Mesendoderm (in vitro differentiated cells): ENCODE results near the gene MR1.

Experiments
- DNase-seq: peaks from one replicate; pipeline ENCODE4 v3.0.0; 2013
- H2AK5ac ChIP-seq: 2 replicates; pipeline ENCODE4 v1.6.1; 2013; ENCODE audit warnings: low read length, inconsistent platforms
- H2BK120ac ChIP-seq: 2 replicates; pipeline ENCODE4 v1.6.1; 2013; ENCODE audit warnings: low read depth, mild to moderate bottlenecking, low read length, moderate library complexity, mixed read lengths
- H2BK15ac ChIP-seq: replicated peaks from 2 replicates; pipeline ENCODE4 v1.6.1; 2013; ENCODE audit warnings: low read depth, mild to moderate bottlenecking, moderate library complexity
- H2BK5ac ChIP-seq: 2 replicates; pipeline ENCODE4 v1.6.1; 2013; ENCODE audit warnings: low read length, inconsistent platforms
- H3K18ac ChIP-seq: 2 replicates; pipeline ENCODE4 v1.6.1; 2013; ENCODE audit warnings: mild to moderate bottlenecking, low read length, mixed read lengths
- H3K23ac ChIP-seq: one replicate; pipeline ENCODE4 v1.6.1; 2013; ENCODE audit warnings: low read length
- H3K27ac ChIP-seq: 2 replicates; pipeline ENCODE4 v1.5.1; 2013; ENCODE audit warnings: low read depth, mild to moderate bottlenecking, inconsistent platforms, low read length, moderate library complexity
- H3K27me3 ChIP-seq: 2 replicates; pipeline ENCODE4 v1.6.1; 2013; ENCODE audit warnings: low read length, control low read depth, mild to moderate bottlenecking, inconsistent platforms; ENCODE audit not compliant: insufficient read depth, poor library complexity
- H3K36me3 ChIP-seq: 2 replicates; pipeline ENCODE4 v1.6.1; 2013; ENCODE audit warnings: low read length, inconsistent platforms; ENCODE audit not compliant: control insufficient read depth, insufficient read depth
- H3K4ac ChIP-seq: one replicate; pipeline ENCODE4 v1.6.1; 2013; ENCODE audit warnings: low read depth, mild to moderate bottlenecking, low read length, moderate library complexity
- H3K4me1 ChIP-seq: 2 replicates; pipeline ENCODE4 v1.6.1; 2013; ENCODE audit warnings: low read depth, low read length, inconsistent platforms; ENCODE audit not compliant: control insufficient read depth
- H3K4me2 ChIP-seq: 2 replicates; pipeline ENCODE4 v1.6.1; 2013; ENCODE audit warnings: low read length
- H3K4me3 ChIP-seq: 2 replicates; pipeline ENCODE4 v1.5.1; 2013; ENCODE audit warnings: mild to moderate bottlenecking, low read length
- H3K56ac ChIP-seq: one replicate; pipeline ENCODE4 v1.6.1; 2013; ENCODE audit warnings: low read length
- H3K79me1 ChIP-seq: 2 replicates; pipeline ENCODE4 v1.6.1; 2013; ENCODE audit warnings: low read length, inconsistent platforms
- H3K79me2 ChIP-seq: 2 replicates; pipeline ENCODE4 v1.6.1; 2013; ENCODE audit warnings: mild to moderate bottlenecking, low read length; ENCODE audit not compliant: control insufficient read depth, insufficient read depth
- H3K9ac ChIP-seq: 2 replicates; pipeline ENCODE4 v1.6.1; 2013; ENCODE audit warnings: low read length, inconsistent platforms
- H4K5ac ChIP-seq: one replicate; pipeline ENCODE4 v1.6.1; 2013; ENCODE audit warnings: low read length
- H4K8ac ChIP-seq: one replicate; pipeline ENCODE4 v1.6.1; 2013; ENCODE audit warnings: low read depth, mild to moderate bottlenecking, control low read depth, low read length, moderate library complexity
- WGBS: extraction: QIAGEN DNeasy Blood & Tissue Kit; methylation state at CpG from one replicate; pipeline ENCODE4 v1.1.7; 2013; ENCODE audit warnings: low lambda C conversion rate, missing lambda C conversion rate; ENCODE audit not compliant: insufficient coverage; ENCODE audit errors: extremely low coverage; 5-methylcytosine and 5-hydroxymethylcytosine counted together

Gene MR1

GRCh38 chr1:181091309-181092040, 57.7 kb downstream of the MR1 start:
- Histone ChIP-seq H2AK5ac (no peak overlapping the region), H3K23ac (peak overlapping the region; percentile 6), H3K36me3 (no peaks in the 10 kb centered on the region), H2BK5ac (no peak overlapping the region), H3K56ac (no peak overlapping the region), H4K5ac (no peak overlapping the region), H4K8ac (no peak overlapping the region), H3K18ac (no peak overlapping the region), H2BK120ac (no peak overlapping the region), H3K79me1 (peaks cover 7% of the 10 kb centered on the region), H3K4me1 (peaks cover 5% of the 10 kb centered on the region), H2BK15ac (no peak overlapping the region), H3K27ac (no peak overlapping the region), H3K27me3 (no peaks in the 10 kb centered on the region), H3K4ac (no peak overlapping the region), H3K4me2 (peak overlapping the region; percentile 22), H3K4me3 (no peak overlapping the region), H3K9ac (peak overlapping the region; percentile 20), H3K79me2 (peaks cover 34% of the 10 kb centered on the region)
- 100% methylated on average over 2 of the region's 8 CpGs for WGBS
- DNase-seq, result no peak

GRCh38 chr1:181092056-181092455, 58.3 kb downstream of the MR1 start:
- Histone ChIP-seq H3K27ac (no peak overlapping the region), H3K79me2 (peaks cover 34% of the 10 kb centered on the region), H2BK5ac (no peak overlapping the region), H3K27me3 (no peaks in the 10 kb centered on the region), H2BK120ac (no peak overlapping the region), H3K4me3 (no peak overlapping the region), H3K9ac (no peak overlapping the region), H2BK15ac (no peak overlapping the region), H2AK5ac (no peak overlapping the region), H4K8ac (no peak overlapping the region), H3K79me1 (peaks cover 7% of the 10 kb centered on the region), H3K36me3 (no peaks in the 10 kb centered on the region), H3K18ac (no peak overlapping the region), H3K56ac (no peak overlapping the region), H3K4ac (no peak overlapping the region), H3K4me1 (peaks cover 8% of the 10 kb centered on the region), H3K4me2 (no peak overlapping the region), H4K5ac (no peak overlapping the region), H3K23ac (no peak overlapping the region)
- 100% methylated on average over 2 of the region's 2 CpGs for WGBS
- DNase-seq, result no peak

- no peak overlapping the region for H3K9ac ChIP-seq
- peaks cover 34% of the 10 kb centered on the region for H3K79me2 ChIP-seq
- no peak overlapping the region for H2AK5ac ChIP-seq
- H3K23ac ChIP-seq, result no peak overlapping the region
- no peak overlapping the region for H3K18ac ChIP-seq
- no peaks in the 10 kb centered on the region for H3K36me3 ChIP-seq
- H3K56ac ChIP-seq, result no peak overlapping the region
- no peak overlapping the region for H2BK5ac ChIP-seq
- H3K27ac ChIP-seq, result no peak overlapping the region
- no peak overlapping the region for H4K8ac ChIP-seq
- peaks cover 7% of the 10 kb centered on the region for H3K79me1 ChIP-seq
- no peak overlapping the region for H3K4me3 ChIP-seq
- no peak overlapping the region for H4K5ac ChIP-seq
- H2BK120ac ChIP-seq, result no peak overlapping the region
- no peak for DNase-seq
- no peak overlapping the region for H3K4me2 ChIP-seq
- peaks cover 10% of the 10 kb centered on the region for H3K4me1 ChIP-seq
- no peaks in the 10 kb centered on the region for H3K27me3 ChIP-seq
- no peak overlapping the region for H3K4ac ChIP-seq
- no peak overlapping the region for H2BK15ac ChIP-seq
- no CpG with 5 or more reads among the region's 4 CpGs for WGBS
These were observed 59.2 kb downstream of the MR1 start for GRCh38 chr1:181092883-181093458.

- Histone ChIP-seq H3K18ac (no peak overlapping the region), H3K4me1 (peaks cover 17% of the 10 kb centered on the region), H3K9ac (no peak overlapping the region), H3K56ac (no peak overlapping the region), H2BK5ac (no peak overlapping the region), H3K36me3 (no peaks in the 10 kb centered on the region), H3K4me2 (no peak overlapping the region), H4K5ac (no peak overlapping the region), H2BK120ac (no peak overlapping the region), H3K27ac (peak overlapping the region; percentile 21), H3K79me2 (peaks cover 28% of the 10 kb centered on the region), H4K8ac (no peak overlapping the region), H2AK5ac (no peak overlapping the region), H3K4ac (no peak overlapping the region), H2BK15ac (no peak overlapping the region), H3K4me3 (no peak overlapping the region), H3K23ac (no peak overlapping the region), H3K79me1 (peaks cover 7% of the 10 kb centered on the region), H3K27me3 (no peaks in the 10 kb centered on the region)
- peak; percentile 95 for DNase-seq
- WGBS, result no CpG with 5 or more reads among the region's 7 CpGs
These were observed 60.8 kb downstream of the MR1 start for GRCh38 chr1:181094416-181095212.

GRCh38 chr1:181095260-181095659, 61.5 kb downstream of the MR1 start:
- Histone ChIP-seq H3K4ac (no peak overlapping the region), H3K23ac (no peak overlapping the region), H3K36me3 (no peaks in the 10 kb centered on the region), H3K4me2 (no peak overlapping the region), H3K4me1 (peaks cover 20% of the 10 kb centered on the region), H2AK5ac (no peak overlapping the region), H2BK15ac (no peak overlapping the region), H3K4me3 (no peak overlapping the region), H2BK5ac (no peak overlapping the region), H4K8ac (no peak overlapping the region), H3K27ac (no peak overlapping the region), H3K18ac (no peak overlapping the region), H3K9ac (no peak overlapping the region), H2BK120ac (no peak overlapping the region), H3K79me1 (peaks cover 7% of the 10 kb centered on the region), H3K56ac (no peak overlapping the region), H3K79me2 (peaks cover 21% of the 10 kb centered on the region), H4K5ac (no peak overlapping the region), H3K27me3 (no peaks in the 10 kb centered on the region)
- WGBS, result no CpG with 5 or more reads among the region's 8 CpGs
- DNase-seq, result no peak
